OCI-LY3 (cell line): ENCODE measurements around the gene SLC29A3.

Experiments used
- H2AFZ ChIP-seq: fragments of 200-600, 300-600 bp; shearing (Covaris generic); 2 replicates; pipeline ENCODE4 v1.6.0; 2014; ENCODE audit warnings: antibody characterized with exemption, low read depth, low read length
- H3K27ac ChIP-seq: fragments of 200-600, 300-600 bp; sonication (generic); 2 replicates; pipeline ENCODE4 v1.5.1; 2014; ENCODE audit warnings: mild to moderate bottlenecking, low read length, moderate library complexity, mixed read lengths
- H3K27me3 ChIP-seq: fragments of 200-600, 300-600 bp; sonication (generic); 2 replicates; pipeline ENCODE4 v1.6.1; 2014; ENCODE audit warnings: low read depth, low read length, mixed read lengths
- H3K36me3 ChIP-seq: fragments of 200-600, 300-600 bp; sonication (generic); replicated peaks from 2 replicates; pipeline ENCODE3; 2014; ENCODE audit warnings: low read depth, low read length, mixed read lengths
- H3K4me1 ChIP-seq: fragments of 300-600, 200-600 bp; sonication (generic); 2 replicates; pipeline ENCODE4 v1.6.1; 2014; ENCODE audit warnings: low read length, mixed read lengths
- H3K4me2 ChIP-seq: fragments of 200-600, 300-600 bp; sonication (generic); 2 replicates; pipeline ENCODE4 v1.6.1; 2014; ENCODE audit warnings: low read length, mixed read lengths
- H3K4me3 ChIP-seq: fragments of 300-600, 200-600 bp; sonication (generic); 2 replicates; pipeline ENCODE4 v1.5.1; 2014; ENCODE audit warnings: antibody characterized with exemption, mild to moderate bottlenecking, low read length, moderate library complexity
- H3K79me2 ChIP-seq: fragments of 300-600, 200-600 bp; shearing (Covaris generic); 2 replicates; pipeline ENCODE4 v1.6.1; 2014; ENCODE audit warnings: mild to moderate bottlenecking, low read length, mixed read lengths
- H3K9ac ChIP-seq: fragments of 300-600, 200-600 bp; shearing (Covaris generic); 2 replicates; pipeline ENCODE4 v1.6.0; 2014; ENCODE audit warnings: mild to moderate bottlenecking, low read length, moderate library complexity
- H3K9me3 ChIP-seq: fragments of 200-600, 300-600 bp; shearing (Covaris generic); 2 replicates; pipeline ENCODE4 v1.6.1; 2014; ENCODE audit warnings: low read length, mixed read lengths; ENCODE audit not compliant: insufficient read depth
- H4K20me1 ChIP-seq: fragments of 200-600, 300-600 bp; sonication (generic); 2 replicates; pipeline ENCODE4 v1.6.1; 2016; ENCODE audit warnings: low read length, mixed read lengths; ENCODE audit not compliant: insufficient read depth
- EZH2phosphoT487 ChIP-seq: fragments of 200-600 bp; shearing (Covaris generic); IDR thresholded peaks from 2 replicates; pipeline ENCODE4 v1.6.1; 2018; ENCODE audit warnings: antibody characterized with exemption, mixed run types, low read depth
- TF ChIP-seq, protein P1 (sequence below): fragments of 200-600, 300-600 bp; sonication (generic); IDR thresholded peaks from 2 replicates; pipeline ENCODE4 v1.5.1; 2014; ENCODE audit warnings: antibody characterized with exemption, low read length, low read depth

SLC29A3 gene

DNA sequence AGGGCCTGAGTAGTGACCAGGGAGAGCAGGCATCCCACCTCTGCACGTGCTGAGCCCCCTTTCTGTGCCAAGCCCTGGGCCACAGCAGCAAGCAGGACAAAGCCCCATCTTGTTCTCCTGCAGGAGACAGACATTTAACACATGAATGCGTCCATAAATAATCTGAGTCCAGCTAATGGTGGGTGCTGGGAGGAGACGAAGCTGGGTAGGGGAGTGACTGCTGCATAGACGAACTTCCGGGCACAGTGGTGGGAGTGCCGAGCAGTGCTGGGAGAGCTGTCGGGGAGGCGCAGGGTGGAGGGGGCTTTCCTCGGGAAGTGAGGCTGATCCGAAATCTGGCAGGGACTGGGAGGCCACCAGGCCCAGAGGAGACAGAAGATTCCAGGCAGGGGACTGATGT, 35.2 kb upstream of the SLC29A3 start:
- Histone ChIP-seq H3K4me1 (no peaks in the 10 kb centered on the region), H3K9ac (no peak overlapping the region), H3K27ac (no peak overlapping the region), H4K20me1 (no peaks in the 10 kb centered on the region), H2AFZ (no peak overlapping the region), H3K9me3 (no peaks in the 10 kb centered on the region), H3K4me3 (no peak overlapping the region), H3K36me3 (no peaks in the 10 kb centered on the region), H3K79me2 (no peaks in the 10 kb centered on the region), H3K27me3 (no peaks in the 10 kb centered on the region), H3K4me2 (no peak overlapping the region)
- TF ChIP-seq EZH2phosphoT487, result no peak
- TF ChIP-seq, protein P1, sequence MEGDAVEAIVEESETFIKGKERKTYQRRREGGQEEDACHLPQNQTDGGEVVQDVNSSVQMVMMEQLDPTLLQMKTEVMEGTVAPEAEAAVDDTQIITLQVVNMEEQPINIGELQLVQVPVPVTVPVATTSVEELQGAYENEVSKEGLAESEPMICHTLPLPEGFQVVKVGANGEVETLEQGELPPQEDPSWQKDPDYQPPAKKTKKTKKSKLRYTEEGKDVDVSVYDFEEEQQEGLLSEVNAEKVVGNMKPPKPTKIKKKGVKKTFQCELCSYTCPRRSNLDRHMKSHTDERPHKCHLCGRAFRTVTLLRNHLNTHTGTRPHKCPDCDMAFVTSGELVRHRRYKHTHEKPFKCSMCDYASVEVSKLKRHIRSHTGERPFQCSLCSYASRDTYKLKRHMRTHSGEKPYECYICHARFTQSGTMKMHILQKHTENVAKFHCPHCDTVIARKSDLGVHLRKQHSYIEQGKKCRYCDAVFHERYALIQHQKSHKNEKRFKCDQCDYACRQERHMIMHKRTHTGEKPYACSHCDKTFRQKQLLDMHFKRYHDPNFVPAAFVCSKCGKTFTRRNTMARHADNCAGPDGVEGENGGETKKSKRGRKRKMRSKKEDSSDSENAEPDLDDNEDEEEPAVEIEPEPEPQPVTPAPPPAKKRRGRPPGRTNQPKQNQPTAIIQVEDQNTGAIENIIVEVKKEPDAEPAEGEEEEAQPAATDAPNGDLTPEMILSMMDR, result no peak

DNA sequence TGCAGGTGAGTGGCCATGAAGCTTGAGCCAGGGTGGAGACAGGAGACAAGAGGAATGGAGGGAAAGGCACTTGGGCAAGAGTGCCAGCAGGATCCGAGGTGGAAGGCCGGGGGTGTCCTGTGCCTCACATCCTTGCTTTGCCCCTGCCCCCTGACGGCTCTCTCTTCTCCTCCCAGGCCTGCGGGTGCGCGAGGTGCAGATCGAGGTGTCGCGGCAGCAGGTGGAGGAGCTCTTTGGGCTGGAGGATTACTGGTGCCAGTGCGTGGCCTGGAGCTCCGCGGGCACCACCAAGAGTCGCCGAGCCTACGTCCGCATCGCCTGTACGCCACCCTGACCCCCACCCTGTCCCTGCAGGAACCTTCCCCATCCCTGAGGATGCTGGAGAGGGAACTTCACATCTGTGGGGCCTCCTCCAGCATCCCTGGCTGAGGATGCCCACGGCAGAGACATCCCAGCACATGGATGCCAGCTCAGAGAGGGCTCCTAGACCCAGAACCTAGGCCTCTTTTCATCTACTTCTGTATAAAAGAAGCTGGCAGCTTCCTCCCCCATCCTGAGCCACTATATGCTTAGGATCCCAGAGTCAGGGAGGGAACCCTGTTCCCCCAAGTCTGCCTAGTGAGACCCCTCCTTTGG, 34.4 kb upstream of the SLC29A3 start:
- Histone ChIP-seq H3K4me2 (no peak overlapping the region), H3K36me3 (no peaks in the 10 kb centered on the region), H3K4me1 (no peaks in the 10 kb centered on the region), H4K20me1 (no peaks in the 10 kb centered on the region), H3K9me3 (no peaks in the 10 kb centered on the region), H3K27me3 (no peaks in the 10 kb centered on the region), H3K9ac (no peak overlapping the region), H3K27ac (no peak overlapping the region), H2AFZ (no peak overlapping the region), H3K4me3 (no peak overlapping the region), H3K79me2 (no peaks in the 10 kb centered on the region)
- TF ChIP-seq, protein P1, result no peak
- TF ChIP-seq EZH2phosphoT487, result no peak

DNA sequence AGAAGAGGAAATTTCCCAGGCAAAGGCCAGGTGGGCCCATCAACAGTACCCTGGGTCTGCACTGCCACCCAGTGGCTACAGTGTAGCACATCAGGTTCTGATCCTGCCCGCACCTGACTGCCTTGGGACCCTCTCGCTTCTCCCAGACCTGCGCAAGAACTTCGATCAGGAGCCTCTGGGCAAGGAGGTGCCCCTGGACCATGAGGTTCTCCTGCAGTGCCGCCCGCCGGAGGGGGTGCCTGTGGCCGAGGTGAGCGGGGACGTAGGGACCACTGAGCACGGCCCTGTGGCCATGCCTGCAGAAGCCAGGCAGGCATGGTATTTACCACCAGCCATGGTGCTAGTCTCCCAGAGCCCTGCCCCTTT, 33.9 kb upstream of the SLC29A3 start:
- H3K9ac ChIP-seq, result no peak overlapping the region
- no peaks in the 10 kb centered on the region for H3K4me1 ChIP-seq
- H3K36me3 ChIP-seq, result no peaks in the 10 kb centered on the region
- TF ChIP-seq EZH2phosphoT487, result no peak
- TF ChIP-seq, protein P1, result peak; percentile 70
- no peaks in the 10 kb centered on the region for H4K20me1 ChIP-seq
- no peak overlapping the region for H3K4me3 ChIP-seq
- H3K27me3 ChIP-seq, result no peaks in the 10 kb centered on the region
- H2AFZ ChIP-seq, result no peak overlapping the region
- H3K4me2 ChIP-seq, result peak overlapping the region; percentile 46
- H3K9me3 ChIP-seq, result no peaks in the 10 kb centered on the region
- H3K79me2 ChIP-seq, result no peaks in the 10 kb centered on the region
- no peak overlapping the region for H3K27ac ChIP-seq

DNA sequence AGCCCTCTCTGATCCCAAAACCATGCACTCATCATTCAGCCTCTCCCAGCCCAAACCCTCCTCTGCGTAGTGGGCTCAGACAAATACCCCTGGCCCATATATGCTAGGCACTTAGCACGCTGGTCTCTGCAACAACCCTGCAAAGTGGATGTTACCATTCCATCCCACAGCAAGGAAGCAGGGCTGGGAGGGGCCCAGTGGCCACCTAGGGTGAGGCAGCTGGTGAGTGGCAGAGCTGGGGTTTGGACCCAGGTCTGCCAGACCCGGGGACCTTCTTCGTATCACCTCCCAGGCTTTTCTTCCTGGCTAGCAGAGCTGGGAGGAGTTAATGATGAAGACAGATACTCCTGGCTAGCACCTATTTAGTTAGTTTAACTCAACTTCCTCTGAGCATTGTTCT, 33.1 kb upstream of the SLC29A3 start:
- H2AFZ ChIP-seq, result no peak overlapping the region
- no peak overlapping the region for H3K4me3 ChIP-seq
- no peaks in the 10 kb centered on the region for H3K79me2 ChIP-seq
- no peaks in the 10 kb centered on the region for H3K9me3 ChIP-seq
- no peaks in the 10 kb centered on the region for H3K36me3 ChIP-seq
- no peaks in the 10 kb centered on the region for H3K4me1 ChIP-seq
- no peak overlapping the region for H3K9ac ChIP-seq
- no peaks in the 10 kb centered on the region for H4K20me1 ChIP-seq
- H3K4me2 ChIP-seq, result no peak overlapping the region
- no peaks in the 10 kb centered on the region for H3K27me3 ChIP-seq
- TF ChIP-seq EZH2phosphoT487, result no peak
- TF ChIP-seq, protein P1, result no peak
- no peak overlapping the region for H3K27ac ChIP-seq
